Endothelial cell of umbilical vein (primary cell): ENCODE measurements around the gene THSD7B. TPM values are rescaled to one million over a fixed set of nuclear protein-coding genes. Genes with fewer than 3 reads are reported as not detected.

Experiments
- BruUV-seq: library from RNA; stranded (reverse); fragments of 400-500 nt; replicated peaks from 2 replicates; lab custom pipeline; 2021; lab: Mats Ljungman, UMichigan
- CTCF ChIA-PET: fragments of 300-600, 350-600 bp; sonication (Branson Sonifier 250); formaldehyde crosslinking; loops from one replicate; lab custom pipeline; 2021; ENCODE audit warnings: antibody characterized with exemption, inconsistent platforms; lab: Charles Lee
- POLR2A ChIA-PET: fragments of 300-600, 350-600 bp; sonication (Branson Sonifier 250); formaldehyde crosslinking; loops from one replicate; lab custom pipeline; 2021; ENCODE audit warnings: antibody characterized with exemption, inconsistent platforms; lab: Charles Lee
- DNase-seq: peaks from one replicate; pipeline ENCODE4 v3.0.0-alpha.2; 2011; ENCODE audit warnings: low read depth, low spot score
- FAIRE-seq: peaks from 2 replicates; lab custom pipeline; 2011; peaks lifted over from hg19 to GRCh38; lab: Jason Lieb, UNC
- H2AFZ ChIP-seq: 2 replicates; pipeline ENCODE4 v1.6.0; 2012; ENCODE audit warnings: low read depth, low read length, control low read depth, inconsistent platforms
- H3K27ac ChIP-seq: 2 replicates; pipeline ENCODE4 v1.5.1; 2011; ENCODE audit warnings: low read depth, mild to moderate bottlenecking, control low read depth, low read length, moderate library complexity; ENCODE audit not compliant: insufficient read depth
- H3K27me3 ChIP-seq, 2 experiments: 2 replicates each; pipeline versions ENCODE4 v1.6.0 to v1.6.1; 2011; ENCODE audit warnings: low read length in 2 of 2, mixed read lengths in 1 of 2; ENCODE audit not compliant: control insufficient read depth in 2 of 2, insufficient read depth in 2 of 2
- H3K36me3 ChIP-seq, 2 experiments: 2 replicates in 1 of 2; 3 replicates in 1 of 2; pipeline ENCODE4 v1.5.1; 2011; ENCODE audit warnings: low read length in 2 of 2, mild to moderate bottlenecking in 1 of 2, moderate library complexity in 1 of 2; ENCODE audit not compliant: control insufficient read depth in 2 of 2, insufficient read depth in 2 of 2; ENCODE audit errors: extremely low read depth in 1 of 2
- H3K4me1 ChIP-seq: 3 replicates; pipeline ENCODE4 v1.5.1; 2011; ENCODE audit warnings: mild to moderate bottlenecking, low read length; ENCODE audit not compliant: control insufficient read depth, insufficient read depth; ENCODE audit errors: extremely low read depth
- H3K4me2 ChIP-seq: 2 replicates; pipeline ENCODE4 v1.6.1; 2011; ENCODE audit warnings: low read length, control low read depth, mixed read lengths; ENCODE audit not compliant: insufficient read depth
- H3K4me3 ChIP-seq, 3 experiments: fragments of 200-600 bp in 1 of 3; sonication (generic), shearing (Covaris generic) in 1 of 3; replicated peaks in 1 of 3; 2 replicates each; pipeline ENCODE4 v1.5.1; 2011 to 2016; ENCODE audit warnings: control low read depth in 3 of 3, low read length in 3 of 3, mild to moderate bottlenecking in 2 of 3, inconsistent platforms in 1 of 3, low read depth in 1 of 3, moderate library complexity in 1 of 3; ENCODE audit not compliant: insufficient read depth in 1 of 3
- H3K79me2 ChIP-seq: 2 replicates; pipeline ENCODE4 v1.6.0; 2012; ENCODE audit warnings: low read length, inconsistent platforms; ENCODE audit not compliant: control insufficient read depth, insufficient read depth
- H3K9ac ChIP-seq: replicated peaks from 2 replicates; pipeline ENCODE3; 2011; ENCODE audit warnings: low read length, control low read depth; ENCODE audit not compliant: insufficient read depth; ENCODE audit errors: extremely low read depth
- H3K9me1 ChIP-seq: replicated peaks from 3 replicates; pipeline ENCODE4 v1.6.0; 2011; ENCODE audit warnings: mild to moderate bottlenecking, low read length; ENCODE audit not compliant: control insufficient read depth, insufficient read depth; ENCODE audit errors: extremely low read depth
- H3K9me3 ChIP-seq: replicated peaks from 2 replicates; pipeline ENCODE4 v1.5.1; 2012; ENCODE audit warnings: low read length, inconsistent platforms; ENCODE audit not compliant: control insufficient read depth, insufficient read depth
- H4K20me1 ChIP-seq: replicated peaks from 2 replicates; pipeline ENCODE3; 2011; ENCODE audit warnings: mild to moderate bottlenecking, low read length; ENCODE audit not compliant: control insufficient read depth, insufficient read depth; ENCODE audit errors: extremely low read depth
- EZH2 ChIP-seq: IDR thresholded peaks from 2 replicates; pipeline ENCODE4 v1.6.1; 2012; ENCODE audit warnings: borderline replicate concordance, low read depth, mild to moderate bottlenecking, moderate library complexity, low read length, inconsistent platforms; ENCODE audit not compliant: severe bottlenecking
- FOS ChIP-seq: IDR thresholded peaks from 2 replicates; pipeline ENCODE4 v1.6.1; 2011; ENCODE audit warnings: mild to moderate bottlenecking, low read length, moderate library complexity, borderline replicate concordance; ENCODE audit not compliant: insufficient read depth
- GATA2 ChIP-seq: IDR thresholded peaks from 2 replicates; pipeline ENCODE4 v1.7.0; 2011; ENCODE audit warnings: low read depth, mild to moderate bottlenecking, moderate library complexity, mixed read lengths, low read length; ENCODE audit not compliant: insufficient read length, insufficient read depth
- JUN ChIP-seq: IDR thresholded peaks from 2 replicates; pipeline ENCODE4 v1.6.1; 2011; ENCODE audit warnings: borderline replicate concordance, low read depth; ENCODE audit not compliant: insufficient read length, insufficient read depth
- MAX ChIP-seq: IDR thresholded peaks from 2 replicates; pipeline ENCODE4 v1.6.1; 2011; ENCODE audit not compliant: insufficient read depth, insufficient read length
- MYC ChIP-seq: IDR thresholded peaks from one replicate; pipeline ENCODE4 v1.6.1; 2011; ENCODE audit warnings: mild to moderate bottlenecking, low read depth, low read length
- POLR2A ChIP-seq: IDR thresholded peaks from 2 replicates; pipeline ENCODE4 v1.6.1; 2012; ENCODE audit warnings: low read depth, mild to moderate bottlenecking, control low read depth, low read length
- POLR2AphosphoS5 ChIP-seq: IDR thresholded peaks from 2 replicates; pipeline ENCODE4 v1.6.1; 2012; ENCODE audit warnings: low read depth, mild to moderate bottlenecking, control low read depth, low read length, moderate library complexity; ENCODE audit not compliant: insufficient read depth
- dilution Hi-C: fragments of 300-500 bp; cut with MboI; formaldehyde crosslinking; loops from one replicate; pipeline ENCODE4 v1.15.0; 2019; ENCODE audit warnings: low sequenced_read_pairs; ENCODE audit not compliant: extremely low pct_ligation_motif_present
- intact Hi-C: fragments of 100-400 bp; cut with micrococcal nuclease; formaldehyde crosslinking; loops from one replicate; pipeline ENCODE4 v1.10.0; 2022
- polyA plus RNA-seq, 4 experiments: library from polyadenylated mRNA; depleted of rRNA in 3 of 4; stranded (reverse) in 3 of 4; unstranded in 1 of 4; fragments of >200 nt; gene quantifications; 2 replicates each; pipeline versions ENCODE4 v1.2.1 to v1.2.3, GENCODE V29; 2011 to 2012; ENCODE audit warnings: missing spikeins in 1 of 4
- total RNA-seq: library from RNA; stranded (reverse); gene quantifications from 2 replicates; pipeline ENCODE4 v1.2.3, GENCODE V29; 2021
- TF ChIP-seq, protein P1 (sequence below), 2 donors: IDR thresholded peaks; 1 replicate in 1 of 2; 2 replicates in 1 of 2; pipeline ENCODE4 v1.5.1; 2011; ENCODE audit warnings: low read length in 2 of 2, mild to moderate bottlenecking in 2 of 2, moderate library complexity in 2 of 2, control low read depth in 1 of 2, inconsistent platforms in 1 of 2, low read depth in 1 of 2; ENCODE audit not compliant: insufficient read depth in 1 of 2; ENCODE audit errors: extremely low read depth in 1 of 2

The THSD7B gene
- total and polyA plus RNA-seq, 2 donors (not counting 3 experiments of a cell fraction or from before 2014, with no cell fraction given), result 0.04 TPM; not detected in 1

GRCh38 chr2:136818839-136819238 lies 53.5 kb downstream of the THSD7B start:
- Histone ChIP-seq H3K27me3 (no peaks in the 10 kb centered on the region), H3K4me1 (no peaks in the 10 kb centered on the region), H3K36me3 (no peaks in the 10 kb centered on the region), H3K9me1 (no peaks in the 10 kb centered on the region), H3K9me3 (no peaks in the 10 kb centered on the region), H3K4me2 (no peak overlapping the region), H4K20me1 (no peaks in the 10 kb centered on the region), H2AFZ (no peak overlapping the region), H3K27ac (no peak overlapping the region), H3K79me2 (no peaks in the 10 kb centered on the region), H3K4me3 (no peak overlapping the region), H3K9ac (no peak overlapping the region)
- no peak for DNase-seq
- ChIA-PET POLR2A (no interaction called here), CTCF (no interaction called here)
- no TSS peak for BruUV-seq
- intact Hi-C loops (no loop called here), dilution Hi-C loops (no loop called here)
- TF ChIP-seq, protein P1, sequence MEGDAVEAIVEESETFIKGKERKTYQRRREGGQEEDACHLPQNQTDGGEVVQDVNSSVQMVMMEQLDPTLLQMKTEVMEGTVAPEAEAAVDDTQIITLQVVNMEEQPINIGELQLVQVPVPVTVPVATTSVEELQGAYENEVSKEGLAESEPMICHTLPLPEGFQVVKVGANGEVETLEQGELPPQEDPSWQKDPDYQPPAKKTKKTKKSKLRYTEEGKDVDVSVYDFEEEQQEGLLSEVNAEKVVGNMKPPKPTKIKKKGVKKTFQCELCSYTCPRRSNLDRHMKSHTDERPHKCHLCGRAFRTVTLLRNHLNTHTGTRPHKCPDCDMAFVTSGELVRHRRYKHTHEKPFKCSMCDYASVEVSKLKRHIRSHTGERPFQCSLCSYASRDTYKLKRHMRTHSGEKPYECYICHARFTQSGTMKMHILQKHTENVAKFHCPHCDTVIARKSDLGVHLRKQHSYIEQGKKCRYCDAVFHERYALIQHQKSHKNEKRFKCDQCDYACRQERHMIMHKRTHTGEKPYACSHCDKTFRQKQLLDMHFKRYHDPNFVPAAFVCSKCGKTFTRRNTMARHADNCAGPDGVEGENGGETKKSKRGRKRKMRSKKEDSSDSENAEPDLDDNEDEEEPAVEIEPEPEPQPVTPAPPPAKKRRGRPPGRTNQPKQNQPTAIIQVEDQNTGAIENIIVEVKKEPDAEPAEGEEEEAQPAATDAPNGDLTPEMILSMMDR (IDR thresholded peaks at IDR 0.05; ENCODE audit: extremely low read depth in 1 of 2, insufficient read depth in 1 of 2, low read depth in 1 of 2, low read length in 2 of 2), result no peak
- TF ChIP-seq POLR2A (no peak), MAX (no peak), POLR2AphosphoS5 (no peak), EZH2 (no peak), MYC (no peak)
- no peak for FAIRE-seq

DNA sequence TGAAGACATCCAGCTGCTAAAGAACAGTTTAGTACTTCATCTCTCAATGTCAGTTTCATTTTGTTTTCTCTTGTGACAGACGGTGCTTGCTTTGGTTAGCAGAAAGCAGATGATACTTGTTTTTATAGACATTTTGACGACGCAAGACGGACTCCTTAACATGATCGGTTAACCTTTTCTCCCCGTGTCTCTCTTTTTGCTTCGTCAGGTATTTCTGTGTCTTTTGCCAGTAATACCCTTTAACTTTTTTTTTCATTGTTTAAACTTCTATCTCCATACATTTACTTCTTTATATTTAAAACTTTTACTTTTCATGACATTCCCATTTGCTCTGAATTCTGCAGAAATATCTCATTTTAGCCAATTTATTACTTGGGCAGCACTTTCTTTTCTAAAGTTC lies 57.9 kb downstream of the THSD7B start:
- intact Hi-C loops, result no loop called here
- H3K36me3 ChIP-seq, result no peaks in the 10 kb centered on the region
- H3K9me3 ChIP-seq, result no peaks in the 10 kb centered on the region
- no peak overlapping the region for H3K4me3 ChIP-seq
- H3K79me2 ChIP-seq, result no peaks in the 10 kb centered on the region
- POLR2A ChIA-PET, result no interaction called here
- no peak overlapping the region for H2AFZ ChIP-seq
- no peak for FAIRE-seq
- dilution Hi-C loops, result no loop called here
- CTCF ChIA-PET, result no interaction called here
- H3K9ac ChIP-seq, result no peak overlapping the region
- no peaks in the 10 kb centered on the region for H3K27me3 ChIP-seq
- H3K4me1 ChIP-seq, result no peaks in the 10 kb centered on the region
- no peaks in the 10 kb centered on the region for H4K20me1 ChIP-seq
- BruUV-seq, result no TSS peak
- no peak for DNase-seq
- TF ChIP-seq, protein P1 (IDR thresholded peaks at IDR 0.05; ENCODE audit: extremely low read depth in 1 of 2, insufficient read depth in 1 of 2, low read depth in 1 of 2, low read length in 2 of 2), result no peak
- TF ChIP-seq POLR2AphosphoS5 (no peak), FOS (no peak), GATA2 (no peak), POLR2A (no peak), MAX (no peak), JUN (no peak), MYC (no peak), EZH2 (no peak)
- no peak overlapping the region for H3K4me2 ChIP-seq
- no peaks in the 10 kb centered on the region for H3K9me1 ChIP-seq
- no peak overlapping the region for H3K27ac ChIP-seq
